ENCODE data around the gene VAMP3.

DNA sequence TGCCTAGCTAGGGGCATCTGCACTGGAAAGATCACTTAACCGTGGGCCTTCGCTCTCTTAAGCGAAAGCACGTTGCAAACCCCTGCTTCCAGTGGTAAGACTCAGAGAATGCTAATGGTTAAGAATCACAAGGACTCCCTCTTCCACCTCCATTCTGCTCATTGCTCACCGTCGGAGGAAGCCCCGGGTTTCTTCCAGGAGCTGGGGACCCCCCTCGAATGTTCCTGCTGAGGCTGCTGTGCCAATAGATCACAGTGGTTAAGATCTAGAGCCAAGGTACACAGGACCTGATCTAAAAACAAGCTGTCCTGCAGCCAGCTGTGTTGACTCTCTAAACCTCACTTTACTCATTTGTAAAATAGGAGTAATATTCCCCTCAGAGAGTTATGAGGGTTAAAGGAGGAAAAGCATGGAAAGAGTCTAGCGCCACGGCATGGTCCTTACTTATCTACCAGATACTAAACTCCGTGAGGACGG lies 765 bp downstream of the VAMP3 start:
- TF ChIP-seq, protein P1, sequence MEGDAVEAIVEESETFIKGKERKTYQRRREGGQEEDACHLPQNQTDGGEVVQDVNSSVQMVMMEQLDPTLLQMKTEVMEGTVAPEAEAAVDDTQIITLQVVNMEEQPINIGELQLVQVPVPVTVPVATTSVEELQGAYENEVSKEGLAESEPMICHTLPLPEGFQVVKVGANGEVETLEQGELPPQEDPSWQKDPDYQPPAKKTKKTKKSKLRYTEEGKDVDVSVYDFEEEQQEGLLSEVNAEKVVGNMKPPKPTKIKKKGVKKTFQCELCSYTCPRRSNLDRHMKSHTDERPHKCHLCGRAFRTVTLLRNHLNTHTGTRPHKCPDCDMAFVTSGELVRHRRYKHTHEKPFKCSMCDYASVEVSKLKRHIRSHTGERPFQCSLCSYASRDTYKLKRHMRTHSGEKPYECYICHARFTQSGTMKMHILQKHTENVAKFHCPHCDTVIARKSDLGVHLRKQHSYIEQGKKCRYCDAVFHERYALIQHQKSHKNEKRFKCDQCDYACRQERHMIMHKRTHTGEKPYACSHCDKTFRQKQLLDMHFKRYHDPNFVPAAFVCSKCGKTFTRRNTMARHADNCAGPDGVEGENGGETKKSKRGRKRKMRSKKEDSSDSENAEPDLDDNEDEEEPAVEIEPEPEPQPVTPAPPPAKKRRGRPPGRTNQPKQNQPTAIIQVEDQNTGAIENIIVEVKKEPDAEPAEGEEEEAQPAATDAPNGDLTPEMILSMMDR (optimal IDR thresholded peaks at IDR 0.05 in 1 of 3, IDR thresholded peaks at IDR 0.05 in 1 of 3, conservative IDR thresholded peaks at IDR 0.05 in 1 of 3; ENCODE audit: extremely low read depth in 1 of 3, insufficient read depth in 2 of 3, low read length in 3 of 3), result no peak
- no peak for TF ChIP-seq EZH2 (IDR thresholded peaks at IDR 0.05; ENCODE audit: low read length)
